Suppressor macrophage treated with lipopolysaccharide for 1 hour (primary cell): ENCODE measurements around the gene TMEM147.

Experiments used
- DNase-seq, 3 donors: peaks; one replicate each; pipeline ENCODE4 v3.0.0-alpha.2; 2020 to 2022

The TMEM147 gene

GRCh38 chr19:35521124-35521743 is 24.2 kb upstream of the TMEM147 start:
- DNase-seq, result no peak

- no peak for DNase-seq
Observed at GRCh38 chr19:35522745-35523327, 22.6 kb upstream of the TMEM147 start.

GRCh38 chr19:35524181-35524837 is 21.1 kb upstream of the TMEM147 start:
- DNase-seq, result no peak

GRCh38 chr19:35525873-35526272 is 19.6 kb upstream of the TMEM147 start:
- no peak for DNase-seq

- peak; percentile 72 to 82 (median 77) for DNase-seq
Observed at GRCh38 chr19:35528218-35529038, 17.0 kb upstream of the TMEM147 start, which contains the start of gene SBSN. Gene SBSN, minus strand, starts transcription at chr19:35528311. Its CDS starts 30 bp downstream, at chr19:35528281.

GRCh38 chr19:35529241-35530218 is 15.9 kb upstream of the TMEM147 start:
- DNase-seq, result no peak

- no peak for DNase-seq
Observed at GRCh38 chr19:35531291-35531690, 14.1 kb upstream of the TMEM147 start.

GRCh38 chr19:35533201-35533821 is 12.1 kb upstream of the TMEM147 start, which contains the start of gene GAPDHS:
Gene GAPDHS, plus strand, starts transcription at chr19:35533456. Its CDS starts 72 bp downstream, at chr19:35533528.
- no peak for DNase-seq

- peak; percentile 58 to 60 (median 59) for DNase-seq
Observed at GRCh38 chr19:35533822-35534392, 11.5 kb upstream of the TMEM147 start.

- no peak for DNase-seq
Observed at GRCh38 chr19:35534803-35535480, 10.5 kb upstream of the TMEM147 start.

GRCh38 chr19:35539314-35539713 is 6.1 kb upstream of the TMEM147 start:
- no peak for DNase-seq

- no peak for DNase-seq
Observed at GRCh38 chr19:35539850-35540249, 5.6 kb upstream of the TMEM147 start.

GRCh38 chr19:35540356-35540927 is 5.0 kb upstream of the TMEM147 start:
- no peak for DNase-seq

- no peak for DNase-seq
Observed at GRCh38 chr19:35542209-35542608, 3.2 kb upstream of the TMEM147 start.

- DNase-seq, result no peak
Observed at GRCh38 chr19:35543280-35544109, 1.9 kb upstream of the TMEM147 start.

GRCh38 chr19:35544110-35544802 is 1.2 kb upstream of the TMEM147 start:
- no peak for DNase-seq

GRCh38 chr19:35545855-35546381 is 492 bp downstream of the TMEM147 start:
- peak in 1 of 3 donors; percentile 29 for DNase-seq

GRCh38 chr19:35546532-35546931 is 1.1 kb downstream of the TMEM147 start:
- no peak for DNase-seq
